ENCODE data around the gene OTUD6A.

The OTUD6A gene

DNA sequence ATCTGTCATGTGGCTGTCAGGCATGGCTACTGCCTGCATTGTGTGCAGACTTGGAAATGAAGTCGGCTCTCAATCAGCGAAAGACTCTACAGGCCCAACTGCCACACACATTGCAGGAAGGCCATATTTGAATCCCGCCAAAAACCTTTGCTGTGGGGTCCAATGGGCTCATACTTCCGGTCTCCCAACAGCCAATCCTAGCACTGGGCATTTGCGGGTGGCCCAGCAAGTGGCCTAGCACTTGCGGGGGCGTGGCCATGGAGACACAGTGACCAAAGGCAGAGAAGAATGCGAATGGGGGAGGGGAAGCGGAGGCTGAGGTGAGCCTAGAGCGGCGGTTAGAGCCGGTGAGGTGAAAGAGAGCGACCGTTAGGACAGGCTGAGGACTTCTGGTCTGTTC lies at the start of gene OTUD6A:
TSS of gene OTUD6A (plus strand) at position 382 of the 400 bp plus-strand sequence. CDS start 68 bp downstream, outside the sequence.
- DNase-seq: no peak

GRCh38 chrX:70012756-70013155 lies 49.5 kb upstream of the OTUD6A start:
- no peak for DNase-seq

DNA sequence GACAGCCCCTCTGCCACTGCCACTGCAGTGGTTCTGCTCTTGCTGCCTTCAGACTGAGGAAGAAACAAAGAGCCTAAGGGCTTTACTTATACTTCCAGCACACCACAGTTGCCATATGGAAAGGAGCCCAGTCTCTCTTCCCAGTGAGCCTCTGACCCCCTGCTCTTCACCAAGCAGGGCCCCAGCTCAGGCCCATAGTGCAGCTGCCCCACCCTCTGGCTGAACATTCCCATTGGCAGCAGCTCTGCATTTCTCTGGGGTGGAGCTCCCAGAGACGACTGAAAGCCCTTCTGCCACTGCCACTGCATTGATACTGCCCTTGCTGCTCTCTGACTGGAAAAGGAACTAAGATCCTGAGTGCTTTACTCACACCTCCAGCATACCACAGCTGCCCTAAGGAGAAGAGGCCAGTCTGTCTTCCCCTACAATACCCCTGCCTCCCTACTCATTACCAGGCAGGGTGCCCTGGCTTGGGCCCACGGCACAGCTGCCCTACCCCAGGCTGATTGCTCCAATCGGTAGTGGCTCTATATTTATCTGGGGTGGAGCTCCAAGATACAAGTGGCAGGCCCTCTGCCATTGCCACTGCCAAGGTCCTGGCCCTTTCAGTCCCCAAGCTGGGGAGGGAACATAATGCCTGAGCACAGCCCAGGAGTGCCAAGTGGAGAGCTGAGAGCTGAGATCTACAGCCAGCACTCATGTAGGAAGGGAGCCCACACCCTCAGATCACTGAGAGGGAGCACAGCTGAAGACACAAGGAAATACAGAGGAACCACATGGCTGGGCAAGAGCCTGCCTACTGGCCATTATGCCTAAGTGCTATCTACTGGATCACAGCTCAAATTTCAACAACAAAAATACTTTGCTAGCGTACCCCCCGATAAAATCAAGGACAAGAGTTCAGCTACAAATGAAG lies 48.5 kb upstream of the OTUD6A start:
- DNase-seq: no peak

GRCh38 chrX:70016513-70016912 lies 45.7 kb upstream of the OTUD6A start:
- DNase-seq: no peak

DNA sequence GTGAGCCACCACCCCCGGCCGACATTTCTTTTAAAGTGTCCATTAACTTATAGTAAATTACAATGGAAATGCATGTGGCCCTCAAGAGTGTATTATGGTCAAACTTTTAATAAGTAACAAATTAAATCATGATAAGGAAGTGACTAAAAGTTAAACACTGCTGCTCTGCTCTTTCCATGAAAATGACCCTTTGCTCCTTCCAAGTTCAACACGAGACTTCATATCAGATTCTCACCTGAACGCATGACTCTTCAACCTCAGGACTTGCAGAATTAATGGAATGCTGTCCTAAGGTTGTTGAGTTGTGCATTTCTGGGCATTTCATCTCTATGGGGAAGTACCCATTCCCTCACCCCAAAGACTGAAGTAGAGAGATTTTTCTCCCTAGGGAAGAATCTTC lies 39.6 kb upstream of the OTUD6A start:
- no peak for DNase-seq

DNA sequence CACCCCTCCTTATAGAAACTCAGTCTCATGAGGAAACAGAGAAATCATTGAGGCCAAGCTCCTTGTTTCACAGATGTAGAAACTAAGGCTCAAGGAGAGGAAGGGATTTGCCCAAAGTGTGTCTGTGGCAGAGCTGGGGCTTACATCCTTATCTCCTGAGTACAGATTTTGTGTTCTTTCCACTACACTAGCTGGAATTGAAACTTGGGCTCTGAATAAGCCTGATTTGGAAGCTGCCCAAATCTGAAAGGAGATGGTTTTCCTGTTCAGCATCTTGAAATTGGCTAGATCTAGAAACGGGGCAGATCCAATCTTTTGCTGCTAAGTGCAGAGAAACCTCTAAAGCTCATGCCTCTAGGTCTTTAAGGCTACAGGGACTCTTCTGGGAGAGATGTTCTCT lies 36.8 kb upstream of the OTUD6A start:
- DNase-seq: no peak

GRCh38 chrX:70026112-70026850 lies 36.0 kb upstream of the OTUD6A start:
- DNase-seq: no peak

DNA sequence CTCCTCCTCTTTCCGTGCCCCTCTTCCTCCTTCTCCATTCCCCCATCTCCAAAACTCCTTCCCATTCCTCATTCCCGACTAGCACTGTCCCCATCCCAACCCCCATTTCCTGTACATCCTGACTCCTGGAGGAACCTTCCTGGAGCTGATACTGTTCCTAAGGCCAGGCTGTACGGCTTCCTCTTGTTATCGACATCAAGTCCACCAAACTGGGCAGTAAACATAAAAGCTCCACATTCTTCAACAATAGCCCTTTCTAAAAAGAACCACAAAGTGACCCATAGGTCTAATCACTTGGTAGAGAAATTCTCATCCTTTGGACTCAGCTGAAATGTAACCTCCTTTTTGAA lies 35.4 kb upstream of the OTUD6A start:
- DNase-seq: no peak

GRCh38 chrX:70029863-70030262 lies 32.4 kb upstream of the OTUD6A start:
- DNase-seq: no peak

GRCh38 chrX:70030301-70030767 lies 31.9 kb upstream of the OTUD6A start:
- peak; percentile 55 for DNase-seq

DNA sequence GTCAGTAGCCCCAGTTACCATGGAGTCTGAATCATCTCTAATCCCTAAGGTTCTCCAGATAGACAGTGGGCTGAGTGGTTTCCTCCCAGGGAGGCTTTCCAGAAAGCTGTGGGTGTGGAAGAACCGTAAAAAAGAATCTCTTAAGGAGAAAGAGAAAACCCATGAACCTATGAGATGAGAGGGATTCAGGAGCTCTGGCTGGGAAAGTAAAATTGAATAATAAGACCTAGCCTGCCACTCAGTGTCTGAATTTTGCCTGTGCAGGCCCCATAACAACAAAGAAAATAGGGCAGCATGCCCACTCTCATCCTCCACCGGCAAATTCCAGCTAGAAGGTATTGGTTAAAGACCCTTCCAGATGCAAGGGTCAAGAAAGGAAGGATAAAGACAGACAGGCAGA lies 29.5 kb upstream of the OTUD6A start:
- no peak for DNase-seq

DNA sequence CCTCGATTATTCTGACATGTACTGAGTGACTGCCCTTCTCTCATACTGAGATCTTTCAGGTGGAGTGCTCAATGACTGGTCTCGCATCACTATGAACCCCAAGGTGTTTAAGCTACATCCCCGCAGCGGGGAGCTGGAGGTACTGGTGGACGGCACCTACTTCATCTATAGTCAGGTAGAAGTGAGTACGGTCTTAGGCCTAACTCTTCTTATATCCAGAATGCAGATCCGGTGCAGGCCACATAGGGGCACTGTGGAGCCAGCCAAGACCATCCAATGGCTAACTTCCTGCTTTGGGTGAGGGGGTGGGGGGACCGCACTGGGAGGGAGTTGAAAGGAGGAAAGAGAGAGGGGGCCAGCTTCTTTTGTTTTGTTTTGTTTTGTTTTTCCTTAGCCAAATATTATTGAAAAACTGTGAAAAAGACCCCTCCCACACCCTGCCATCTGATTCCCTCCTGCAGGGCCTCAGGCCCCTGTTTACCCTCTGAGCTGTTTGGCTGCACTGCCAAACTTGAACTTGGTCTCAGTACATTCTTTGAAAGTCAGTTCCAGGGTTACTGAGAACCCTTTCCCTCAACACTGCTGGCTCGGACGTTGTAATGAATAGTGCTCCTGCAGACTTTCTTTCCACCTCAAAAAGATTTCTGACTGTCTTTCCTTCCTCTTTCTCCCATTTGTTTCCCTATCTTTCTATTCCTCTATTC lies 28.8 kb upstream of the OTUD6A start:
- peak; percentile 14 for DNase-seq

GRCh38 chrX:70034646-70035045 lies 27.6 kb upstream of the OTUD6A start:
- no peak for DNase-seq

- no peak for DNase-seq
These were observed 23.7 kb upstream of the OTUD6A start for GRCh38 chrX:70038515-70038914.

- no peak for DNase-seq
These were observed 23.3 kb upstream of the OTUD6A start for GRCh38 chrX:70038951-70039350.

DNA sequence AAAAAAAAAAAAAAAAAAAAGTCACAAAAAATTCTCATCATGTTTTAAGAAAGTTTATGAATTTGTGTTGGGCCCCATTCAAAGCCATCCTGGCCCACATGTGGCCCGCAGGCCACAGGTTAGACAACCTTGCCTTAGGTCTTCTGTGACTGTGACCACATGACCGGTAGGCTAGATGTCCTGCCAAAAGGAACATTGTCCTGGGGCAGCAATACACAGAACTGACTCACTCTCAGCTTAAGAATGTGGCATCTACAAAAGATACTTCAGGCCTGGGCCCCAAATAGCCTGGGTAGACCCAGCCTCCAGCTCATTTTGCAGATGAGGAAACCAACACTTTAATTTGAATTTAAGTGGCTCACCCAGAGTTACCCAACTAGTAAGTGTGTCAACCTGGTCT lies 22.5 kb upstream of the OTUD6A start:
- no peak for DNase-seq

GRCh38 chrX:70041993-70042392 lies 20.3 kb upstream of the OTUD6A start:
- no peak for DNase-seq

DNA sequence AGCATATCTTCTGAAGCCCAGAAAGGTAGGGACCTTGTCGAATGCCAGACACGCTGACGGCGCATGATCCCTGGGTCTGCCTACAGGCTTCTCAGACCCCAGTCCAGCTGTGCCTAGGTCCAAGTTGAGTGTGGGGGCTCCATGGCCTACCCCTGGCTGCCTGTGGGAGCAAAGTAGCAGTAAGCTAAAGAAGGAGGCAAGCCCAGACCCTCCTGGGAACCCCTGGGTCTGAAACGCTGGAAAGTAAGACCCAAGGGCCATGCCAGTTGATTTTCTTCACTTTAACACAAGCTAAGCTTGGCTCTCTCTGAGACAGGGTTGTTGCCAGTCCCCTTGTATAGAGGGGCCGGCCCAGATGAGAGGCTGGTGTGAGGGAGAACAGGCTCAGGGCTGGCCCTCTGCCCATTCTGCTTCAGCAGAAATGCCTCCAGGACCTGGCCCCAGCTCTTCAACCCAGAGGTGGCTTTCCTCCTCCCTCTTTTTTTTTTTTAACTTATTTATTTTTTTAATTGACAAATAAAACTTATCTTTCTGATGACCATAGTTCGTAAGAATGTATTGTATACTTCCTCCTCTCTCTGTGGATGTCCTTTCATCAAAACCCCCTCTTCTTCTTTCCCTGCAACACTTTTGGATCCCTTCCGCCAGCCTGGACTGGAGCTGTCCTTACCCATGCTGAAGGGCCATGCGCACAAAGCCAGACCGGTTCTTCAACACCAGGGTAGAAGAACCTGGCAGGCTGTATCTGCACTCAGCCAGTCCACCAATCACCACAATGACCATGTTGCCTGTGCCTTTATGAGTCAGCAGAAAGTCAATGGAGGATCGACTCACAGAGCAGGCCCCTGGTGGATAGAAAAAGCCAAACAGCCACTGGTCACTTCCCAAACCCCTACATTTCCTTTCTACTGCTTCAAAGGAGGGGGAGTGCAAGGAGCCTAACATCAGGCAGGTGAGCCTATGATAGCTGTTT lies 19.6 kb upstream of the OTUD6A start:
- no peak for DNase-seq

DNA sequence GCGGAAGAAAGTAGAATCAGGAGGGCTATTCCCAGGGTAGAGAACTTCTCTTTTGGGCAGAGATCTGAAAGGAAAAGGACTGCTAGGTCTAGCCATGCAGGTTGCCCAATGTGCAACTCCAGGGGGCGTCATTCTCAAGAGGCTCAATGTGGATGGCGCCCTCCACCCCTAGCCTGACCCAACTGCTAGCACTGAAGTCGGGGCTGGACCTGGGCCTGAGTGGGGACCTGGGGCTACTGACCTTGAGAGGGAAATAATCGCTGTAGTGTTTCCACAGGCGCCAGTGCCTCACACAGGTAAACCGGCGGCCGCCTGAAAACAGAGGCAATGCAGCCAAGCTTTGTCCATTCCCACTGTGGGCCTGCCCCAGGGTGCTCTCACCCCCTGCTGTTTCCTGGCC lies 18.6 kb upstream of the OTUD6A start:
- no peak for DNase-seq

DNA sequence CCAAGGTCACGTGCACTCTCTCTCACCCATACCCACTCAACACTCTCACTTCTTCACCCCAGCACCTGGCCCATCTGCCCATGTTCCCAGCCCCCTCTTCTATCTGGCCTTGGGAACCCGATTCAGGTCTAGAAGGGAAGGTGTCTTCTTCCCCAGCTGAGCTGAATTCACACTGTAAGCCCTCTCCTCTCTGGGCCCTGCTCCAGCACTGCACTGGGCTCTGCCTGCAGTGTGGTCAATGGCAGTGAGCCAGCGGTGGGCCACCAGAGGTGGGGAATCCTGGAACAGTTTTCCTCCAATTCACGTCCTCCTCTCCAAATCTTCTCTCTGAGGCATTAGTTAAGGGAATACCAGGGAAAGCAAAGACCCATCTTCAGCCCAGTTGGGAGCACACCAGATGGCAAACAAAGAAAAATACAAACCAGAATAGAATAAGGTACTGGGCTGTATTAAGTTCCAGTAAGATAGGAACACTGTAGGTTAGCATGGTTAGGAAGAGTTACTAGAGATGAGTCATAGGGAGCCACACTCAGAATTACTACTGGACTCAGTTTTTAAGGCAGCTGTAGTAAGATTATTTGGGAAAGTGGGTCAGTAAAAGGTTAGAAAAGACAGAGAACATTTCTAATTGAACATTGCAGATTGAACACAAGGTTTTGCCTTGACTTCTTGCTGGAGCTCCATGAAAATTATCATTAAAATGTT lies 17.6 kb upstream of the OTUD6A start:
- DNase-seq: no peak

GRCh38 chrX:70046978-70047377 lies 15.3 kb upstream of the OTUD6A start:
- no peak for DNase-seq

- DNase-seq: no peak
These were observed 12.9 kb upstream of the OTUD6A start for GRCh38 chrX:70049406-70049805.

Measured in suppressor macrophage treated with lipopolysaccharide for 4 hours (primary cell).